AML-193 (cell line): ENCODE measurements around the gene PRAMEF4.
"Not testable (repeated sequence)": the region's sequence is repeated elsewhere in the genome, so short reads cannot be mapped to it uniquely, and the experiment has no call there.

Experiments
- DNase-seq, 2 experiments: peaks; one replicate each; lab custom pipeline; 2025; lab: John Stamatoyannopoulos, UW

The PRAMEF4 gene

DNA sequence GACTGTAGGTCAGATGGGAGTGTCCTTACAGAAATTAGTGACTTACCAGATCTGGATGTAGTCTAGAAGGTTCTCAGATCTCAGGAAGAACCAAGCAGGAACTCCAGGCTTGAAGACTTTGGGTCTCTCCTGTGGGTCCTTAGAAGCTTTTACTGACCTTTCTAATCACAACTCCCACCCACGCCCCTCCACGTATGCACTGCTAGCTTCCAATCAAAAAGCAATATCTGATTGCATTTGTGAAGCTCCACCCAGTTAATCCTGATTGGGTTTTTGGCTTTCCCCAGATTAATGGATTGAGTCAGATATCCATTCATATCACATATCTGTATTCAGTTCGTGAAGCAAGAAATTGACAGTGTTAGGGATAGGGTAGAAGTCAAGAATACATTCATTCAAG lies at the start of gene PRAMEF4:
PRAMEF4 (minus strand) TSS at position 101 of the 400 bp plus-strand sequence. CDS start 2,807 bp downstream, outside the sequence.
- not testable (repeated sequence) for DNase-seq

DNA sequence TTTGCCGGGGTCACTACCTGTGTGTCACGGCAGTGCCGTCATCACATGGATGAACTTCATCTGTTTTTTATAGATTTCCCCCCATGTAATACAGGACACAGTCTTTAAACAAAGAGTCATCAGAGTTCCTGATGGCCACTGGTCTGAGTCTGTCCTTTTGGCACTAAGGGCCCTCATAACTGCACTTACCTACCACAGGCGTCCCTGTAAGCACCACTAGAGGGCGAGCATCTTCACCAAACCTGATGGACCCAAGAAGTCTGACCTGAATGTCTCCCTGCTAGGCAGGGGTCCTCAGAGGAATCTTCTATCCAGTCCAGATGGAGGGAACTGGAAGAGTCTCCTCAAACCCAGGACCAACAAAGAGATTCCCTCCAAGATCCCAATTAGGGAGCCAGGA lies 38.4 kb upstream of the PRAMEF4 start:
- DNase-seq = not testable (repeated sequence)

DNA sequence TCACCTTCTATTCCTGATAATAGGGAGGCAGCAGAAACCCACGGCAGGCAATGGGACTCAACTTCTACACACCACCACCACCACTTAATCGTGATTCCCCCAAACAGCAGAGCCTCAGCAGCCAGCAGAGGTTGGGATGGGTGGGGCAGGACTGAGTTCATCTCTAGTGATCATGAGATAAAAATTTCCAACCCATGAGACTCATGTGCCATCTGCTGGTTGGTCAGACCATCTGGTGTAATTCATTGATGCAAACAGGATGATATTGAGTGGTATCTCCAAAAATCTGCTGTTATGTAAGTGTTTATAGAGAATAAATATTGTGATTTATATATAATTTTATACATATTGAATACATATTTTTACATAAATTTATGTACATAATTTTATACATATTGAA lies 35.7 kb upstream of the PRAMEF4 start:
- DNase-seq = not testable (repeated sequence)

DNA sequence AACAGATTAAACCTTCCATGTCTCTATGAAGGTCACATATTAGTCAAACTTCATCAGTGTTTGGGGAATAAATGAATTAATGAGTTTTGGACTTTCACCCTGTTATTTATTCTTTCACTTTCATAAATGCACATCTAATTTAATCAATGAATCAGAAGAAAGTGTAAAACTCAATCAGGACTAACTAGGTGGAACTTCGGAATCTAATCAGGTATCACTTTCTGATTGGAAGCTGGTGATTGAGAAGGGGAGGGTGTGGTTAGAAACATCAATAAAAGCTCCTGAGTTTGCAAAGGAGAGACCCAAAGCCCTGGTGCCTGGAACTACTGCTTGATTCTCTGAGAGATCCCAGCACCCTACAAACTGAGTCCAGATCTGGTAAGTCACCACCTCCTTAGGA lies 30.3 kb upstream of the PRAMEF4 start, which contains the start of gene PRAMEF7:
PRAMEF7 (plus strand) TSS at position 301 of the 400 bp plus-strand sequence. CDS start 1,083 bp downstream, outside the sequence.
- DNase-seq = not testable (repeated sequence)

DNA sequence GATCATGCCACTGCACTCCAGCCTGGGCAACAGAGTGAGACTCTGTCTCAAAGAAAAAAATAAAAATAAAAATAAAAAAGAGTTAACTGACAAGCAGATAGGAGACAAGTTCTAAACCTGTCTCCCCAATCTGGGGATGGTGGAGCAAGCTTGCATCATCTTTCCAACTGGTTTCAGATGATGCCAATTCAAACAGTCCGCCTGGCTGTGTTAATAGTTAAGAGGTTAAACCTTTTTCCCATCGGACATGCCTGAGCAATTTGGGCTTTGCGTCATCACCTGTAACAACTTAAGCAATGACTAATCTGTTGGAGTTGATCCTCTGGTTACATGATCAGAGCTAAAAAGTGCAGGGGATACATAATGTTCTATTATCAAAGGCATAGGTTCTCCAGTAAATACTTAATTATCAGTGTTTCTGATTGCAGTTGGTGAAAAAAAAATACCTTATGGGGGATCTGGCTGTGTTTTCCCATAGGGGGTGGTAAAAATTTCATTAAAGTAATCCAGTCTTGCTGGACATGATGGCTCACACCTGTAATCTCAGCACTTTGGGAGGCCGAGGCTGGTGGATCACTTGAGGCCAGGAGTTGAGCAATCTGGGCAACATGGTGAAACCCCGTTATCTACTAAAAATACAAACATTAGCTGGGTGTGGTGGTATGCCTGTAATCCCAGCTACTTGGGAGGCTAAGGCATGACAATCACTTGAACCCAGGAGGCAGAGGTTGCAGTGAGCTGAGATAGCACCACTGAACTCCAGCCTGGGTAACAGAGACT lies 18.0 kb upstream of the PRAMEF4 start:
- DNase-seq = not testable (repeated sequence)

DNA sequence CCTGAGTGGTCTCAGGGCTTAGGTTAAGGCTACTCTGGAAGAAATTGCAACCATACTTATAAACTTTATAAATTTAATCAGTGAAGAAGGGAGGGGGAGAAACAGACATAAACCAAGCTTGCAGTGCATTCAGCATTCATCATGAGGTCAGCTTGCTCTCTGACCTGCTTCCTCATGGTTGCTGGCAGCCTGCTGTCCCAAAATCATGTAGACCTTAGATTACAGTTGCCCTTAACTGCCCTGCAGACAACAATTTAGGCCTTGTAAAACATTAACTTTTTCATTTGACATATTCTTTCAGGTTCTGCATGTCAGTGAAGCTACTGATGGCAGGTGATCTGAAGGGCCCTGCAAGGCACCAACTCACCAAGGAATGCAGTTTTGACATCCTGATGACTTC lies 13.2 kb upstream of the PRAMEF4 start:
- not testable (repeated sequence) for DNase-seq

DNA sequence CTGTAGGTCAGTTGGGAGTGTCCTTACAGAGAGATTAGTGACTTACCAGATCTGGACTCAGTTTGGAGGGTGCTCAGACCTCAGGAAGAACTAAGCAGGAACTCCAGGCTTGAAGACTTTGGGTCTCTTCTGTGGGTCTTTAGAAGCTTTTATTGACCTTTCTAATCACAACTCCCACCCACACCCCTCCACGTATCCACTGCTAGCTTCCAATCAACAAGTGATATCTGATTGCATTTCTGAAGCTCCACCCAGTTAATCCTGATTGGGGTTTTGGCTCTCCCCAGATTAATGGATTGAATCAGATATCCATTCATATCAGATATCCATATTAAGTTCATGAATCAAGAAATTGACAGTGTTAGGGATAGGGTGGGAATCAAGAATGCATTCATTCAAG lies 12.2 kb upstream of the PRAMEF4 start, which contains the start of gene PRAMEF10:
PRAMEF10 (minus strand) TSS at position 101 of the 400 bp plus-strand sequence. CDS start 2,423 bp downstream, outside the sequence.
- DNase-seq = not testable (repeated sequence)

DNA sequence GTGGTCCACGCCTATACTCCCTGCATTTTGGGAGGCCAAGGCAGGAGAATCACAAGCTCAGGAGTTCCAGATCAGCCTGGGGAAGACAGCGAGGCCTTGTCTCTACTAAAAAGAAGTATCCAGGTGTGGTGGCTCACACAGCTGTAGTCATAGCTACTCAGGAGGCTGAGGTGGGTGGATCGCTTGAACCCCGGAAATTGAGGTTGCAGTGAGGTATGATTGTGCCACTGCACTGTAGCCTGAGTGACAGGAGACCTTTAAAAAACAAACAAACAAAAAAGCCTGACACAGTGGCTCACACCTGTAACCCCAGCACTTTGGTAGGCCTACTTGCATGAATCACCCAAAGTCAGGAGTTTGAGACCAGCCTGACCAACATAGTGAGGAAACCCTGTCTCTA lies 7.5 kb downstream of the PRAMEF4 start:
- not testable (repeated sequence) for DNase-seq

DNA sequence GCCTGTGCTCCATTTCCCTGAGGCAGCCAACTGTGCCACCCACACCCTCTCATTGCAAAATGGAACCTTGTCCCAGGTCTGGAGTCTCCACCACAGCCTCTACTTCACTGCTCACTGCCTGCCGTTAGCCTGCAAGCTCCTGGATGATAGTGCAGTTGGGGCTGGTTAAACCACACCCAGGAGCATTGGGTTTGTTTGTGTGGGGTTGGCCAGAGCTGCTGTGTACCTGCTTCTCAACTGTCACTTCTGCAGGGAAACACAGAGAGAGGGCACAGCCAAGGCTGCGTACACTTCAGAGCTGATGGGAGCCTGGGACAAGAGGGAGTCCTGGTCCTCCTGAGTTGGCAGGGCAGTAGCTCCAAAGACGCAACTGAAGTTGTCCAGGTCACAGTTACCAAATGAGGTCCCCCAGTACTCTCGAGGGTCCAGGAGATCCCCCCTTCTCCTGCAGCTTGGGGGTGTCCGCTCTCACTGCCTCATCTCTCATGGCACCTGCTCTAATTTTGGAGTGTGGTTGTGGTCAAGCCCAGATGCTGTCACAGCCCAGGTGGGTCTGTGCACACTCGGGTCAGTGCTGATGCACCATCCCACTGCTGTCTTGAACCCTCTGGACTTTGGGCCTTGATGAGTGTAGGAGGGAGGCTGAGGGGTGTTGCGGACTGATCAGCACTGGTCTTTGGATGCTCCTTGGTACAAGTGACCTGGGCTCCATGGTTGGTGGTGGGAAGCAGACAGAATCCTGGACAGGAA lies 22.7 kb downstream of the PRAMEF4 start:
- not testable (repeated sequence) for DNase-seq

DNA sequence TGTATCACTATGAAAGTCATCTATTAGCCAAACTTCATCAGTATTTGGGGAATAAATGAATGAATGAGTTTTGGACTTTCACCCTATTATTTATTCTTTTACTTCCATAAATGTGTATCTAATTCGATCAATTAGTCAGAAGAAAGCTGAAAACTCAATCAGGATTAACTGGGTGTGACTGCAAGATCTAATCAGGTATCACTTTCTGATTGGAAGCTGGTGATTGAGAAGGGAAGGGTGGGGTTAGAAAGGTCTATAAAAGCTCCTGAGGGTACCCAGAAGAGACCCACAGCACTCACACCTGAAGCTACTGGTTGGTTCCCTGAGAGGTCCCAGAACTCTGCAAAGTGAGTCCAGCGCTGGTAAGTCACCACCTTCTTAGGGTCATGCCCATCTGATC lies 29.2 kb downstream of the PRAMEF4 start, which contains the start of gene PRAMEF2:
PRAMEF2 (plus strand) TSS at position 301 of the 400 bp plus-strand sequence. CDS start 1,924 bp downstream, outside the sequence.
- not testable (repeated sequence) for DNase-seq

DNA sequence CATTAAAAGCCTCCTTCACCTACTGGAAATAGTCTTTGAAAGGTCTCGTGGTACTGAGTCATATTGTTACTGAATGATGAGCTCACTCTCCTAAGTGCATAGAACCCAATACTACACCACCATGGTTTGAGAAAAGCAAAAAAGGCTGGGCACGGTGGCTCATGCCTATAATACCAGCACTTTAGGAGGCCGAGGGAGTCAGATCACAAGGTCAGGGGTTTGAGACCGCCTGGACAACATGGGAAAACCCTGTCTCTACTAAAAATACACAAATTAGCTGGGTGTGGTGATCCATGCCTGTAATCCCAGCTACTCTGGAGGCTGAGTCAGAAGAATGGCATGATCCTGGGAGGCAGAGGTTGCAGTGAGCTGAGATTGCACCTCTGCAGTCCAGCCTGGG lies 34.2 kb downstream of the PRAMEF4 start:
- DNase-seq = no peak

DNA sequence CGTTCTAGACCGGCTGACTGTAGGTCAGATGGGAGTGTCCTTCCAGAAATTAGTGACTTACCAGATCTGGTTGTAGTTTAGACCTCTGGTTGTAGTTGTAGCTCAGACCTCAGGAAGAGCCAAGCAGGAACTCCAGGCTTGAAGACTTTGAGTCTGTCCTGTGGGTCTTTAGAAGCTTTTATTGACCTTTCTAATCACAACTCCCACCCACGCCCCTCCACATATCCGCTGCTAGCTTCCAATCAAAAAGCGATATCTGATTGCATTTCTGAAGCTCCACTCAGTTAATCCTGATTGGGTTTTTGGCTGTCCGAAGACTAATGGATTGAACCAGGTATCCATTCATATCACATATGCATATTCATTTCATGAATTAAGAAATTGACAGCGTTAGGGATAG lies 37.4 kb downstream of the PRAMEF4 start, which contains the start of gene HNRNPCL1:
HNRNPCL1 (minus strand) TSS at position 101 of the 400 bp plus-strand sequence. CDS start 431 bp downstream, outside the sequence.
- DNase-seq = not testable (repeated sequence)

DNA sequence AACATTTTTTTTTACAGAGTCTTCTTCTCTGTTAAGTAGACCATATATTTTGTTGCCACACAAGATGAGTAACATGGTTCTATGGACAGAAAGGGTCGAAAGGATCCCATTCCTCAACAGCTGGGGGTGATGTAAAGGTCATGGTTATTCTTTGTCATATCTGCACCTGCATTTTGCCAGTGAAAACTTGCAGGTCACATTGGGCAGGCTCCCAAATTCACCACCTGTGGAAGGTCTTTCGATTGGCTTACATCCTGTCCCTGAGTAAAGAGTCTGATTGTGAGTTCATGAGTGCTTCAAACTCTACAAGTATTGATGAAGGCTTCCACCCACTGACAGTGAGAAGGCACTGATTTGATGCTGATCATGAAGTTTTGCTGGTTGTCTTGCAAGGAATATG lies 52.8 kb downstream of the PRAMEF4 start:
- DNase-seq = not testable (repeated sequence)

DNA sequence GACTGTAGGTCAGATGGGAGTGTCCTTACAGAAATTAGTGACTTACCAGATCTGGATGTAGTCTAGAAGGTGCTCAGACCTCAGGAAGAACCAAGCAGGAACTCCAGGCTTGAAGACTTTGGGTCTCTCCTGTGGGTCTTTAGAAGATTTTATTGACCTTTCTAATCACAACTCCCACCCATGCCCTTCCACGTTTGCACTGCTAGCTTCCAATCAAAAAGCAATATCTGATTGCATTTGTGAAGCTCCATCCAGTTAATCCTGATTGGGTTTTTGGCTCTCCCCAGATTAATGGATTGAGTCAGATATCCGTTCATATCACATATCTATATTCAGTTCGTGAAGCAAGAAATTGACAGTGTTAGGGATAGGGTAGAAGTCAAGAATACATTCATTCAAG lies 54.7 kb downstream of the PRAMEF4 start, which contains the start of gene PRAMEF11:
PRAMEF11 (minus strand) TSS at position 101 of the 400 bp plus-strand sequence. CDS start 2,621 bp downstream, outside the sequence.
- not testable (repeated sequence) for DNase-seq
